ES-I3 (cell line): ENCODE data around the gene MBTPS1.

Source experiments
- H3K36me3 ChIP-seq: 2 replicates; pipeline ENCODE4 v1.6.1; 2013; ENCODE audit warnings: mild to moderate bottlenecking, low read length, control low read depth, moderate library complexity; ENCODE audit not compliant: insufficient read depth
- H3K4me1 ChIP-seq: 2 replicates; pipeline ENCODE4 v1.6.1; 2013; ENCODE audit warnings: mild to moderate bottlenecking, control low read depth, low read length; ENCODE audit not compliant: insufficient read depth
- H3K9ac ChIP-seq: 2 replicates; pipeline ENCODE4 v1.6.1; 2013; ENCODE audit warnings: low read depth, mild to moderate bottlenecking, low read length, moderate library complexity
- H3K9me3 ChIP-seq: 2 replicates; pipeline ENCODE4 v1.6.1; 2013; ENCODE audit warnings: mild to moderate bottlenecking, low read length, moderate library complexity; ENCODE audit not compliant: control insufficient read depth, insufficient read depth

MBTPS1 gene

DNA sequence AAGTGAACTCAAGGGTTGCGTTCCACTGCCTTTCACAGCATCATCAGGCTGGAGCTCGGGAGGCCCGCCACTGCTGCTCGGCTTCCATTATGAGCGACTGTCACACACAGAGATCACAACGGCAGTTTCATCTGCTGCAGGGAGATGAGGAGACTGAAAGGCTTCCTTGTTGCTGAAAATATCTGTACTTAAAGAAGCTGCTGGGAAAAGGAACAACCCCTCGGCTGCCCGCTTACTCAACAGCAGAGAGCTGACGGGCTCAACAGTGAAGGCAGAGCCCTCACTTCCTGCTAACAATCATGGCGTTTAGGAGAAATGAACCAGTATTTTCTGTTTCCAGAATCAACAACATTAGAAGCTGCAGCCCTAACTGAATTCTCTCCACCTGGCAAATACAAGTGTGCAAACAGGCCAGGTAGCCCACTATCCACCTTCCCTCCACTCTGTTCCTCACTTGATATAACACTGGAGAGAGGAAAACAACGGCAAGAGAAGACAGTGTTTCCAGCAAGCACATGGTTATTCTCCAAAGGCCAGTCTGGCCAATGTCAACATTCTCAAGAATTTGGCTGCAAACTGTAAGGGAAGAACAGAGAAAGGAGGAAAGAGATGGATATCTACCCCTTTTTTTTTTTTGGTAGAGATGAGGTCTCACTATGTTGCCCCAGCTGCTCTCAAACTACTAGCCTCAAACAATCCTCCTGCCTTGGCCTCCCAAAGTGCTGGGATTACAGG, 33.7 kb downstream of the MBTPS1 start:
- Histone ChIP-seq H3K36me3 (peaks cover 6% of the 10 kb centered on the region), H3K9me3 (no peaks in the 10 kb centered on the region), H3K4me1 (no peaks in the 10 kb centered on the region), H3K9ac (no peak overlapping the region)

DNA sequence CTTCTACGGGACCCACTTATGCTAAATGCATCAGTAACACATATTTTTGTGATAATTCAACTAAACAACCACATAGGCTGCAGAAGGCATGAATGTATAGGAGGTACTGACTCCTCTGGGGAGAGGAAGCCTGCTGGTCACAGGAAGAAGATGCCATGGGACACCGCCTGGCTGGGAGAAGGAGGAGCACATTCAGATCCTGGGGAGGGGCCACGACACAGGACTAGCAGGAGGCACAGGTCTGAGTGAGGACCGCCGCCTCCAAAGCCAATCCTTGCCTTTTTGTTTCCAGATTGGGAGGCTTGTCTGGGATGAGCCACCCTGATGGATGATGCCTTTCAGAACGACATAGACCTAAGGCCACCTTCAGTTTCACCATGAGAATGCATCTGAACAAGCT, 34.6 kb downstream of the MBTPS1 start:
- H3K9ac ChIP-seq = no peak overlapping the region
- peaks cover 6% of the 10 kb centered on the region for H3K36me3 ChIP-seq

DNA sequence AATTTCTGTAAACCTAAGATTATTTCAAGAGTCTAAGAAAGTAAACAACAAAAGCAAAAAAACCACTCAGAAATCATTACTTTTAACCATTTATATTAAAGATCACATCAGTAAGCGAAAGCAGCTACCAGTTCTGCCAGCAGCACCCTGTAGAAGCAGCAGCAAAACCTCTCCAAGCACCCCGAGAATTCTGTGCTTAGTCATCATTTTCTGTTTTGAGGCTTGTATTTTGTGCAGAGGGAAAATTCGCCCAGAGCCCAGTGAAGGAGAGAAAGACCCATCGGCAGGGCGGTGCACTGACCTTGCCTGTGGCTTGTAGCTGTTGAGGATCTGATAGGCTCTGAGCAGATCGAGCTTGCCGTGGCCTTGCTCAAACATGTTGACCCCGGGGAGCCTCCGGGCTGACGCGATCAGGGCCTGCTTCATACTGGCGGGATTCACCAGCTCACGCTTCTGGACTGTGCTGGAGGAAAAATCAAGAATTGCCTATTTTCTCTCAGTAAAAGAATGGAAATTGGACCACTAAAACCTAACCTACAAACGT, 35.2 kb downstream of the MBTPS1 start:
- H3K4me1 ChIP-seq = no peaks in the 10 kb centered on the region
- no peaks in the 10 kb centered on the region for H3K9me3 ChIP-seq
- H3K9ac ChIP-seq = no peak overlapping the region
- peaks cover under 1% of the 10 kb centered on the region for H3K36me3 ChIP-seq

More for the DNA sequence above, 34.6 kb downstream of the MBTPS1 start:
- no peaks in the 10 kb centered on the region for H3K9me3 ChIP-seq
- no peaks in the 10 kb centered on the region for H3K4me1 ChIP-seq

DNA sequence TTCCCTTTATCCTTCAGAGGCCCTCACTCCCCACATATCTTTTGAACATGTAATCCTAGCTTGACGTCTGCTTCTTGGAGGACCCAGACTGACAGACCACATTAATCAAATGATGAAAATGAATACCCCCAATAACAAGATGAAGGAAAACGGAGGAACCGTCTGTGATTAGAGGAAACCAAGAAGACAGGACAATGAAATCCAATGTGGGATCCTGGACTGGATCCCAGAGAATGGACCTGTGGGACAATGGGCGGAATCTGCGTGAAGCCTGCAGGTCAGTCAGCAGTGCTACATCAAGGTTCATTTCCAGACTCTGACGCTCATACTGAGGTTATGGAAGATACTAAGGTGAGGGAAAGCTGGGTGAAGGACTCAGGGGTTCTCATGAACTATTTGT, 35.9 kb downstream of the MBTPS1 start:
- Histone ChIP-seq H3K9ac (no peak overlapping the region), H3K4me1 (no peaks in the 10 kb centered on the region), H3K36me3 (no peaks in the 10 kb centered on the region; the same call in none of the 2 replicates), H3K9me3 (no peaks in the 10 kb centered on the region)

DNA sequence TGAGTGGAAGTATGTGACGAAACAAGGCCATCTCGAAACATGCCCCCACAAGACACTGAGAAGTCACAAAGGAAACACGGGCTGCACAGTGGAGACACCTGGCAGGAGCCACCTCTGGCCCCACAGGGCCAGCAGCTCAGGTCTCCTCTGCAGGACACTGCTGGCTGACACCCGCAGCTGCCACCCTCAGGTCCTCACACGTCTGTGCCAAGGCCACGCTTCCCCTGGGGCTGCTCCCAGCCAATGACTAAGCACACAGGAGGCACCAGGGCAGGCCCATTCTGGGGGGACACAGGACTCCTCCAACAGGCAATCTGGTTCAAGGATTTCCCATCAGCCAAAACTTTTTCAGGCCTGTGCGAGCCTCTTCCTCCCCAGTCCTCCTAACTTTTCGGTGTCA, 36.4 kb downstream of the MBTPS1 start:
- H3K36me3 ChIP-seq = no peaks in the 10 kb centered on the region; the same call in none of the 2 replicates
- H3K9me3 ChIP-seq = no peaks in the 10 kb centered on the region
- no peak overlapping the region for H3K9ac ChIP-seq
- H3K4me1 ChIP-seq = no peaks in the 10 kb centered on the region

DNA sequence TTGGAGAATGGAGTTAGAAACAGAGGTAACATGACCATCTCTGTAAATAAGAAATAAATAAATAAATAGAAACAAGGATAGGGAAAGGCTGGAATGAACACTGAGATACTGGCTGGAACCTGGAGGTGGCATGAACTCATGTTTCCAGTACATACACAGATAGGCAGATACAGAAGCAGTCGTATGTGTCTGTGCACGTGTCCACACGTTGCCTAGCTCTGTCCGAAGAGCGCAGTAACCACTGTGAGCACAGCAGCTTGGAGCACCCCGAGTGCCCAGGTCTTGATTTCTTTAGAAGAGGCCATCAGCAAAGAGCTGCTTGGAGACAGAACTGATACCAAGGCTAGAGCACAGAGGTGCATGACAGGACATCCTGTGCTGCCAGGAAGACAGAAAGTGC, 37.1 kb downstream of the MBTPS1 start:
- Histone ChIP-seq H3K9ac (no peak overlapping the region), H3K9me3 (no peaks in the 10 kb centered on the region), H3K4me1 (no peaks in the 10 kb centered on the region), H3K36me3 (peaks cover 6% of the 10 kb centered on the region)

DNA sequence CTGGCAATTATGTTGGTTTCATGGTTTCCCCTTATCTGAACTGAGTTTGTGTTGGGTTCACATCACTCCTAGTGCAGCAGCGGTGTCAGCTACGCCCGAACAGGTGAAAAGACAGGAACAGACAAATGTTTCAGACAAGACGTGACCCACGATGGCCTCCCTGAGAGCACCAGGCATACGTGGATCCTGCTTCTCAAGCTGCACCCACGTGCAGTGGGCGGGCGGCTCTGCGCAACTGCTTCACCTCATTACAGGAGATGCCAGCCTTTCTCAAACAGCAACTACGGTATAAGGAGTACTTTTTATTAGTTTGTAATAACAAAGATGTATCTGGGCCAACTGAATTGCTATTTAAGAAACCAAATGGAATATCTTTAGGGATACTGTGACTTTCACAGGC, 41.4 kb downstream of the MBTPS1 start:
- no peaks in the 10 kb centered on the region for H3K4me1 ChIP-seq
- H3K9ac ChIP-seq = no peak overlapping the region
- H3K9me3 ChIP-seq = no peaks in the 10 kb centered on the region
- H3K36me3 ChIP-seq = peaks cover 12% of the 10 kb centered on the region

DNA sequence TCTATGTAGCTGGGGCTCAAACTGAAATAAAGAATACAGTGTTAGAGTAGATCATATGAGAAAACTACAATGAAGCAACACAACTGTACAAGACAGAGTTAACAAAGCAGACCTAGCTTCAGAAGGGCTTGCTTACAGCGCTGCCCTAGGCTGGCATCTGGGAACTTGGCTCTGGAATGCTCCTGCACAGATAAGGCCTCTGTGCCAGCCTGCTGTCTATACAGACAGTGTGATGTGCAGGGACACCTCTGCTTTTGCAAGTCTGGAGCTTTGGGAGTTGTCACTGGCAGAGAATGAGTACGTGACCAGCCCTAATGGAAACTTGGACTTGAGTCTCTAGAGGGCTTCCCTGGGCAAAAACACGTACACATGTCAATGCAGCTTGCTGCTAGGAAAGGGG, 42.0 kb downstream of the MBTPS1 start:
- no peaks in the 10 kb centered on the region for H3K4me1 ChIP-seq
- H3K9me3 ChIP-seq = no peaks in the 10 kb centered on the region
- peaks cover 12% of the 10 kb centered on the region for H3K36me3 ChIP-seq
- H3K9ac ChIP-seq = no peak overlapping the region

DNA sequence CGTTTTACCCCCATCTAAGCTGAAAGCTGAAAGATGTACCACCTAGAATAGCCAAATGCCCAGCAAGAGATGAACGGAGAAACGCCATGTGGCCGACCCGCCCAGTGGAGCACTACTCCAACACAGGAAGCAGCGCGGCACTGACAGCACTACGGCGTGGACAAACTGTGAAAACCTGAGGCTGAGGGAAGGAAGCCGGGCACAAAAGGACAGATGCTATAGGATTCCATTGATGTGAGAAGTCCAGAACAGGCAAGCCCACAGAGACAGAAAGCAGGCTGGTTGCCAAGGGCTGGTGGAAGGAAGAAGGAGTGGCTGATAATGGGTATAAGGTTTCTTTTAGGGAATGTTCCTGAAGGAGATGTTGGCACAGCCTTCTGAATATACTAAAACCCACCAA, 44.7 kb downstream of the MBTPS1 start:
- Histone ChIP-seq H3K9me3 (no peaks in the 10 kb centered on the region), H3K9ac (no peak overlapping the region), H3K4me1 (no peaks in the 10 kb centered on the region), H3K36me3 (peaks cover 19% of the 10 kb centered on the region)

DNA sequence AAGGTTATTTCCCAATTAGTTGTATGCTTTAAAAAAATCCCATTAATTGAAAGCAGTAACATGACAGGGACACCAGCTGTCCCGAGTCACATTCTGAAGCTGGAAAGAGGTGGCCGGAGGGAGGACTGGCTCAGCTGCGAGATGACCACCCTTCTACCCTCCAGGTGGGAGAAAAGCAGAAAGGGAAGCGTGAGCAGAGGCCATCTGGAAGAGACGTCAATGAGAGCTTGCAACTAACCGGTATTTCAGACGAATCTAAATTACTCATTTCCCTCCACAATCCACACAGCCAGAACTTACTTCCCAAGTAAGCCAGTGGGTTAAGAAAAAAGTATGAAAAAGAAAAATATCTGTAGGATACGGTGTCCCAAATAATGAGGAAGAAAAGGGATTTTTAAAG, 45.6 kb downstream of the MBTPS1 start:
- Histone ChIP-seq H3K9ac (no peak overlapping the region), H3K36me3 (peaks cover 19% of the 10 kb centered on the region), H3K9me3 (no peaks in the 10 kb centered on the region), H3K4me1 (no peaks in the 10 kb centered on the region)

DNA sequence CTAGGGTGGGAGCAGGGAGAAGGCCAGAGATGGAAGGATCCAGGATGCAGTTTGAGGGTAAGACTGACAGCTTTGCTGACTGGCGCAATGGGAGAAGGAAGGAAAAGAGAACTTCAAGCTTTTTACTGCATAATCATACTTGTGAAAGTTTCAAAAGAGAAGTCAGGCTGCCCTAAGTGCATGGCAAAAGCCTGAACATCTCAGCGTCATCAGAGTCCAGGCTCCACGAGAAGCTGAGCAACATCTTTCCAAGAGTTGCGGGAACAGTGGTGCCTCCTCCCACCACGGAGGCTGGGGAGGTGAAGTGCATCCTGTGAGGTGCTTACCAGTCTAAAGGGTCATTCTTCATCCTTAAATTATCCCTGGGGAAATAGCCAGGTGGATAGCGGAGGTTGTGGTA, 47.2 kb downstream of the MBTPS1 start:
- Histone ChIP-seq H3K9ac (no peak overlapping the region), H3K4me1 (no peaks in the 10 kb centered on the region)

DNA sequence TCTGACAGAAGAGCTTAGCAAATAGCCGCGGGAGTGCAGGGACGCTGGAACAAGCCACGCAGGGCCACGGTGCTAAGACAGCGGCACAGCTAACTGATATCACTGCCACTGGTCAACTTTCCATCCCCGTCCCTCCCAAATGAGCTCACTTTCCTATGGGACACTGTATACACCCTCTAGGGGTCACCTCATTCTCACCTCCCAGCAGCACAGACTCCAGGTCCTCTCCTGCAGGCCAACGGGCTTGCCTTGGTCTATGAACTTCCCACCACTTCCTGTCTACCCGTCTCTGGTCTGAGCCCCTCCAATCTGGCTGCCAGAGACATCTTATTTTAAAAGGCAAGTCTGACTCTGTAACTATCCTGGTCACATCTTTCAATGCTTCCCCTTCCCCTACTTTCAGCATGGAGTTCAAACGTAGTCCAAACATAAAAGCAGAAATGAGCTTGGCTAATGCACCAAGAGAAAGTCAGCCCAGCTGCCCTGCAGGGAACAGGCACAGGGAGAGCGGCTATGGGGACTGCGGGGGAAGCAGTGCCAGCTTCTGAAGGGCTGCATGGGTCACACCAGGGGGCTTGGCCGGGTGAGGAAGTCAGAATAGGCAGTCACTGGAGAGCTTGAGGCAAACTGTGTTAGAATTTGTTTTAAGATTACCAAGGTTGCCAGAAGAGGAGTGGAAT, 47.8 kb downstream of the MBTPS1 start:
- H3K9ac ChIP-seq = no peak overlapping the region
- no peaks in the 10 kb centered on the region for H3K4me1 ChIP-seq
- no peaks in the 10 kb centered on the region for H3K9me3 ChIP-seq
- peaks cover 7% of the 10 kb centered on the region for H3K36me3 ChIP-seq

More for the DNA sequence above, 47.2 kb downstream of the MBTPS1 start:
- Histone ChIP-seq H3K9me3 (no peaks in the 10 kb centered on the region), H3K36me3 (peaks cover 13% of the 10 kb centered on the region)

DNA sequence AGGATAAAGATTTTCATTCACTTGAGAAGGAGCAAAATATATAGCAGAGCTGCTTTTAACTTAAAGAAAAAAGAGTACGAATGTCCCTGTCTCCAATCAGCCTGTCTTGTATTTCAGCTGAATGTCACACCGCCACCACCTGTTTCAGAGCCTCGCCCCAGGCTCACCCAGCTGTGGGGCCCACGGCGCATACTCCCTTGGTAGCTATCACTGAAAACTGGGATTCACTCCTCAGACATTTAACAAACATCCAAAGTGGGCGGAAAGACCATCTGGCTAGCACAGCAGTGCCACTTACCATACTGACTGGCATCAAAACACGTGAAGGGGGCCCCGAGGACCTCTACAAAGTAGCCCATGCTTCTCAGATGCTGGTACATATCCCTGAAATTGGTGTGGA, 48.7 kb downstream of the MBTPS1 start:
- Histone ChIP-seq H3K9me3 (no peaks in the 10 kb centered on the region), H3K36me3 (peaks cover 7% of the 10 kb centered on the region; the same call in 1 of the 2 replicates), H3K9ac (no peak overlapping the region), H3K4me1 (no peaks in the 10 kb centered on the region)

DNA sequence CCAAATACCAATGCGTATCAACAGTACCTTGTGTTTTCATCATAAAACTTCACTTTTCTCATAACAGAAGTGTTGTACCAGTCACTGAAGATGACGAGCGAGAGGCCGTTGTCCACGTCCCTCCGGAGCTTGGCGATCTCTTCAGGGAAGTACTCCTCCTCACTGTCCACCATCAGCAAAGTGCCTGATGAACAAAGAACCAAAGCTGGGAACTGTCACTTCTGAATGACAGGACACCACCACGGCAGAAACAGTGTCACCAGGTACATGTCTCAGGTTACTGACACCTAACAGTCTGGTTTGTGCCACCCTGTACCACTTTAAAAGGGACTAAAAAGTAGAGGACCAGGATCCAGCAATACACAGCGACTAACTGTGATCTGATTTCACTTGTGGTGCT, 49.1 kb downstream of the MBTPS1 start:
- H3K36me3 ChIP-seq = peaks cover 7% of the 10 kb centered on the region; the same call in 1 of the 2 replicates
- no peak overlapping the region for H3K9ac ChIP-seq
- no peaks in the 10 kb centered on the region for H3K9me3 ChIP-seq
- no peaks in the 10 kb centered on the region for H3K4me1 ChIP-seq
